ENCODE data around the gene NGDN. TPM values are rescaled to one million over a fixed set of nuclear protein-coding genes. Genes with fewer than 3 reads are reported as not detected.

NGDN gene
- total and polyA plus RNA-seq, 2 of the 4 experiments (the other 2 are of a cell fraction) = 48.1 to 49.8 TPM

DNA sequence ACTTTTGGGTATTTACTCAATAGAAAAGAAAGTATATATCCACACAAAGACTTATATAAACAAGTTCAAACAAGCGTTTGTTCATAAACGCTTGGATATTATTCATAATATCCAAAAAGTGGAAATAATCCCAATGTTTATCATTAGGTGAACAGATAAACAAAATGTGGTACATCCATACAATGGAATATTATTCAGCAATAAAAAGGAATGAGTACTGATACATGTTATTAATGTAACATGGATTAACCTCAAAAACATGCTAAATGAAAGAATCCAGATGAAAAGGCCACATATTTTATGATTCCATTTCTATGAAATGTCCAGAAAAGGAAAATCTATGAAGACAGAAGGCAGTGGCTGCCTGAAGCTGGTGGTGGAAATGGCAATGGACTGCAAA lies 17.3 kb upstream of the NGDN start:
- no CpG with 5 or more reads among the region's 2 CpGs for WGBS, 2 experiments (ENCODE audit: extremely low coverage in 2 of 2, insufficient read length in 1 of 2)
- ChIA-PET POLR2A (ENCODE audit: unreplicated experiment) (no interaction called here), CTCF (no interaction called here)
- no peak for TF ChIP-seq CEBPB (IDR thresholded peaks at IDR 0.05; ENCODE audit: low read depth, low read length)
- no peak overlapping the region for H4K8ac ChIP-seq (ENCODE audit: low read depth in 2 of 2, low read length in 2 of 2)
- no peak overlapping the region for H3K56ac ChIP-seq (ENCODE audit: extremely low read depth, insufficient read depth, low read length)
- no peak overlapping the region for H2AFZ ChIP-seq (replicated peaks; ENCODE audit: low read length, poor library complexity)
- H3K9me3 ChIP-seq (ENCODE audit: control insufficient read depth, insufficient read depth, low read length) = no peaks in the 10 kb centered on the region
- no TSS peak for BruUV-seq (replicated peaks)
- no peaks in the 10 kb centered on the region for H4K20me1 ChIP-seq (ENCODE audit: insufficient read depth, low read length)
- intact Hi-C loops (cut with micrococcal nuclease) (no loop called here), dilution Hi-C loops (cut with HindIII; ENCODE audit: low sequenced_read_pairs, unreplicated experiment) (no loop called here), in situ Hi-C loops (cut with MboI; ENCODE audit: low sequenced_read_pairs) (no loop called here)
- no peak overlapping the region for H4K91ac ChIP-seq (ENCODE audit: insufficient read depth, low read depth, low read length)
- no peaks in the 10 kb centered on the region for H3K36me3 ChIP-seq (ENCODE audit: control insufficient read depth, insufficient read depth, low read length)
- H3K4me3 ChIP-seq (ENCODE audit: insufficient read depth, low read depth, low read length) = no peak overlapping the region
- H3K23ac ChIP-seq (ENCODE audit: low read depth, low read length) = no peak overlapping the region
- no peak overlapping the region for H2BK15ac ChIP-seq (ENCODE audit: low read depth, low read length)
- H2BK5ac ChIP-seq (ENCODE audit: low read depth, low read length, poor library complexity, severe bottlenecking) = no peak overlapping the region
- peaks cover 2% of the 10 kb centered on the region; the same call in 1 of the 2 replicates for H3K27me3 ChIP-seq (ENCODE audit: control insufficient read depth, insufficient read depth, low read length)
- no peak overlapping the region for H4K5ac ChIP-seq (ENCODE audit: low read depth, low read length)
- no peak overlapping the region for H3K18ac ChIP-seq (ENCODE audit: low read depth, low read length)
- no peak for DNase-seq
- H2BK120ac ChIP-seq (ENCODE audit: low read depth, low read length) = no peak overlapping the region
- H3K4ac ChIP-seq (ENCODE audit: low read depth, low read length) = no peak overlapping the region
- no peak overlapping the region for H2AK9ac ChIP-seq (replicated peaks; ENCODE audit: low read depth, low read length, poor library complexity)
- H3K79me1 ChIP-seq (ENCODE audit: low read depth in 1 of 2, low read length in 2 of 2) = no peaks in the 10 kb centered on the region
- no peak for ATAC-seq (ENCODE audit: low read depth)
- no peak overlapping the region for H2BK20ac ChIP-seq (ENCODE audit: low read depth, low read length)
- no peak overlapping the region for H2AK5ac ChIP-seq (ENCODE audit: low read depth, low read length)
- no peak overlapping the region for H3K9ac ChIP-seq (ENCODE audit: low read depth, low read length)
- no peak overlapping the region for H3K27ac ChIP-seq (ENCODE audit: insufficient read depth, low read length)
- H3K4me1 ChIP-seq (ENCODE audit: control insufficient read depth, insufficient read depth, low read length) = no peaks in the 10 kb centered on the region
- H3K14ac ChIP-seq (replicated peaks; ENCODE audit: low read depth, low read length) = no peak overlapping the region
- no peak overlapping the region for H3K4me2 ChIP-seq (ENCODE audit: low read depth, low read length)
- no peaks in the 10 kb centered on the region for H3K9me1 ChIP-seq (ENCODE audit: insufficient read depth, low read length)

Measured in IMR-90 (cell line).